Uterus (tissue), 4 donors: ENCODE measurements around the gene KRTAP22-1. TPM values are rescaled to one million over a fixed set of nuclear protein-coding genes. Genes with fewer than 3 reads are reported as not detected.

Experiments
- DNase-seq, 2 donors: peaks; one replicate each; pipeline ENCODE4 v3.0.0-alpha.2; 2019 to 2020
- H3K27ac ChIP-seq, 2 donors: fragments of 200-600 bp; sonication (generic); 1 replicate in 1 of 2; 2 replicates in 1 of 2; pipeline ENCODE4 v1.5.1; 2016 to 2018
- H3K27me3 ChIP-seq, 2 donors: fragments of 200-600 bp; sonication (generic); one replicate each; pipeline ENCODE4 v1.5.1; 2018 to 2019; ENCODE audit warnings: control low read depth in 1 of 2
- H3K36me3 ChIP-seq, 2 donors: fragments of 200-600 bp; sonication (generic); one replicate each; pipeline ENCODE4 v1.5.1; 2019; ENCODE audit warnings: control low read depth in 1 of 2
- H3K4me1 ChIP-seq, 2 donors: fragments of 200-600 bp; sonication (generic); one replicate each; pipeline ENCODE4 v1.5.1; 2018 to 2019; ENCODE audit warnings: control low read depth in 1 of 2
- H3K4me3 ChIP-seq, 2 donors: fragments of 200-600 bp; sonication (generic); 1 replicate in 1 of 2; 2 replicates in 1 of 2; pipeline ENCODE4 v1.5.1; 2018 to 2019; ENCODE audit warnings: mild to moderate bottlenecking in 1 of 2
- H3K9me3 ChIP-seq, 2 donors: fragments of 200-600 bp; sonication (generic); one replicate each; pipeline ENCODE4 v1.5.1; 2019; ENCODE audit warnings: control low read depth in 1 of 2
- POLR2A ChIP-seq, 2 donors: fragments of 450-650 bp; IDR thresholded peaks; one replicate each; pipeline ENCODE4 v1.6.1; 2016; ENCODE audit warnings: antibody characterized with exemption in 2 of 2, mild to moderate bottlenecking in 1 of 2, moderate library complexity in 1 of 2
- intact Hi-C: fragments of 100-400 bp; cut with DNase I; formaldehyde crosslinking; loops from one replicate; pipeline ENCODE4 v1.15.1; 2023; ENCODE audit warnings: low total_unique reads
- total RNA-seq, 4 donors: library from RNA; depleted of rRNA in 3 of 4; stranded (reverse); fragments of >200 nt in 3 of 4; gene quantifications; one replicate each; pipeline versions ENCODE4 v1.1.0 to v1.2.4, GENCODE V29; 2014 to 2023
- TF ChIP-seq, protein P1 (sequence below), 4 experiments: fragments of 200-600 bp in 2 of 4; fragments of 450-650 bp in 2 of 4; sonication (generic) in 2 of 4; IDR thresholded peaks; one replicate each; pipeline ENCODE4 v1.5.1; 2016 to 2019; ENCODE audit warnings: antibody characterized with exemption in 4 of 4, mild to moderate bottlenecking in 2 of 4, moderate library complexity in 1 of 4
- donor health status: DM: yes; HTN: yes; CAD: no.

Gene KRTAP22-1
- total RNA-seq, 4 donors from 2014 or later = not detected

DNA sequence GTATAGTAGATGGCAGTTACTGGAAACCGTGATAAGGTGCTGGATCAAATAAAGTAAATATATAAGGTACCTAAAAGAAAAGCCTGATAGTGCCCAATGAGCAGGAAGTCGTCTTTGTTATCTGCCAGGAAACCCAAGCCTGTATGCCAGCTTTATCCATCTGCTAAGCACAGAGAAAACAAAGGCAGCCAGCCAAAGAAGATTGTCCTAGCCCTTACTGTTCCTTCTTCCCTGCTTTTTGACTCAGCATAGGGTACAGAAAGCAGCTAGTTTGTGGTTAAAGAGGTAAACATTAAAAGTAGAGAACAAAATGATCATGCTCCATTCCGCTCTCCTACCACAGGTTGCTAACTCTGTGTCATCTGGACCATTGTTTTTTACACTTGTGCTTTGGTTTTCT, 20.8 kb upstream of the KRTAP22-1 start:
- intact Hi-C loops = no loop called here
- TF ChIP-seq POLR2A (IDR thresholded peaks at IDR 0.05) = no peak

DNA sequence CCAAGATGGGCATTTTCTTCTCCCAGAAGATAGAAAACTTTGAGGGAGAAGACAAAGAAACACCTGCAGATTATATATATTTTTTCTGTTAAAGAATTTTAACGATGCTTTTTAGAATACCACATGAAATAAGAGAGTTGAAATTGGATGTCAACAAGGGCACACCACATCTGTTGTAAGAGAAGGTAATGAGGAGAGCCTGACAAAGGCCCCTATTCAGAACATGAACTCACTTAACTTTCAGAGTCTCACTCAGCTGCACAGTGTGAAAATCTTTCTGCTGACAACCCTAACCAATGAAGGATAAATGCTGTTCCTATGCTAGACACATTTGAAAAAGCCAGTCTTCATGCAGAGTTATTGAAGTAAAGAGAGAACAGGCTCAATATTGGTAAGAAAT, 18.0 kb upstream of the KRTAP22-1 start:
- intact Hi-C loops = no loop called here
- no peaks in the 10 kb centered on the region for H3K36me3 ChIP-seq
- no peak for DNase-seq
- TF ChIP-seq POLR2A (IDR thresholded peaks at IDR 0.05) = no peak
- TF ChIP-seq, protein P1, sequence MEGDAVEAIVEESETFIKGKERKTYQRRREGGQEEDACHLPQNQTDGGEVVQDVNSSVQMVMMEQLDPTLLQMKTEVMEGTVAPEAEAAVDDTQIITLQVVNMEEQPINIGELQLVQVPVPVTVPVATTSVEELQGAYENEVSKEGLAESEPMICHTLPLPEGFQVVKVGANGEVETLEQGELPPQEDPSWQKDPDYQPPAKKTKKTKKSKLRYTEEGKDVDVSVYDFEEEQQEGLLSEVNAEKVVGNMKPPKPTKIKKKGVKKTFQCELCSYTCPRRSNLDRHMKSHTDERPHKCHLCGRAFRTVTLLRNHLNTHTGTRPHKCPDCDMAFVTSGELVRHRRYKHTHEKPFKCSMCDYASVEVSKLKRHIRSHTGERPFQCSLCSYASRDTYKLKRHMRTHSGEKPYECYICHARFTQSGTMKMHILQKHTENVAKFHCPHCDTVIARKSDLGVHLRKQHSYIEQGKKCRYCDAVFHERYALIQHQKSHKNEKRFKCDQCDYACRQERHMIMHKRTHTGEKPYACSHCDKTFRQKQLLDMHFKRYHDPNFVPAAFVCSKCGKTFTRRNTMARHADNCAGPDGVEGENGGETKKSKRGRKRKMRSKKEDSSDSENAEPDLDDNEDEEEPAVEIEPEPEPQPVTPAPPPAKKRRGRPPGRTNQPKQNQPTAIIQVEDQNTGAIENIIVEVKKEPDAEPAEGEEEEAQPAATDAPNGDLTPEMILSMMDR (IDR thresholded peaks at IDR 0.05) = no peak
- no peaks in the 10 kb centered on the region for H3K9me3 ChIP-seq
- no peak overlapping the region for H3K4me3 ChIP-seq
- no peak overlapping the region for H3K27ac ChIP-seq
- H3K27me3 ChIP-seq = no peaks in the 10 kb centered on the region
- H3K4me1 ChIP-seq = no peaks in the 10 kb centered on the region

More for the DNA sequence above, 20.8 kb upstream of the KRTAP22-1 start:
- Histone ChIP-seq H3K4me3 (no peak overlapping the region), H3K9me3 (no peaks in the 10 kb centered on the region), H3K36me3 (no peaks in the 10 kb centered on the region), H3K4me1 (no peaks in the 10 kb centered on the region), H3K27me3 (no peaks in the 10 kb centered on the region), H3K27ac (no peak overlapping the region)
- DNase-seq = no peak

DNA sequence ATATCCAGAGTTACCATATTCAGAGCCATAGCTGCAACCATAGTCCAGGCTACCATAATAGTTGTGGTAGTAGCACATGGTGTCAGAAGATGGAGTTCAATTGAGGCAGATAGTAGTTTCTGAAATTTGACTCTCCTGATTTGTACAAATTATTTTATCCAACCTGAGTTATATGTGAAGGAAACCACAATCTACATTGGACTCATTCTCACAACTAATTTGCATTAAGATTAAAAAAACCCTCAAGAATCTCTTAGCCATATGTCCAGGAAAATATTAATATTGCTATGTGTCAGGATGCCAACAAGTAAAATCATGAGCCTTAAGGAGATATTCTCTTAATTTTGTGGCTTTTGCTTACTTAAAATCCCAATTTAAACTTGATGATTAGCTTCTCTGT, 10.6 kb upstream of the KRTAP22-1 start, which contains the start of gene KRTAP22-2:
TSS of gene KRTAP22-2 (minus strand) at position 101 of the 400 bp plus-strand sequence.
- Histone ChIP-seq H3K27ac (no peak within 1 kb of the TSS), H3K4me3 (no peak within 1 kb of the TSS), H3K27me3 (no peaks in the 10 kb centered on the region), H3K36me3 (no peaks in the 10 kb centered on the region), H3K9me3 (no peaks in the 10 kb centered on the region), H3K4me1 (no peaks in the 10 kb centered on the region)
- TF ChIP-seq, protein P1 (IDR thresholded peaks at IDR 0.05) = no peak
- TF ChIP-seq POLR2A (IDR thresholded peaks at IDR 0.05) = no peak
- no peak for DNase-seq
- intact Hi-C loops = no loop called here

DNA sequence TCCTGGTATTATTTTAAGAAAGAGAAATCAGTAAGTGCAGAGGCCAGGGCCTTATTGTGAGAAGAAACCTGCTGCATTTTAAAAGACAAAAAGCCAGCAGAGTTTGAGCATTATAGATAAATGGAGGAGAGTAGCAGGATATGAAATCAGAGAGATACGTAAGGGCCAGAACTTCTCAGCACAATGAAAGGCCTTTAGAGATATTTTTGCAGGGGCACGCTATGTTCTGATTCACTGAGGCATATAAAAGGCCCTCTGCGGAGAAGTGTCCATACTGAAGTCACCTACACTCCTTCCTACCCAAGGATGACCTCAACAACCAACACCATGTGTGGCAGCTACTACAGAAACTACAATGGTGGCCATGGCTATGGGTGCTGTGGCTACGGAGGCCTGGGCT, 8.7 kb upstream of the KRTAP22-1 start, which contains the start of gene KRTAP6-3:
TSS of gene KRTAP6-3 (plus strand) at position 301 of the 400 bp plus-strand sequence. CDS start at position 307, 6 bp downstream.
- no peak for DNase-seq
- intact Hi-C loops = no loop called here
- no peaks in the 10 kb centered on the region for H3K36me3 ChIP-seq

DNA sequence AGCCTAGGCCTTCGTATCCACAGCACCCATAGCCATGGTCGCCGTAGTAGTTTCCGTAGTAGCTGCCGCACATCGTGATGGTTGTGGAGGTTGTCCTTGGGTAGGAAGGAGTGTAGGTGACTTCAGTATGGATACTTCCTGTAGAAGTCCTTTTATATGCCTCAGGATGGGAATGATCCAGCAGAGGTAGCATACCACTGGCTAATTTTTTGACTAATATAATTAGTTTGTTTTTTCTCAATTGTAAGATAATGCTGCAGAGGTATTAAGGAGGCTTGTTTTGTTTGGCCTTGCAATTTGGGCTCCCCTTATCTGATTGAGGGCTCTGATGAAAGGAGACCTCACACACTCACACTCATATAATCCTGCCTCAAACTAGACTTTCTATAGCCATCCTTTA, 2.1 kb upstream of the KRTAP22-1 start, which contains the start of gene KRTAP6-2:
TSS of gene KRTAP6-2 (minus strand) at position 101 of the 400 bp plus-strand sequence. CDS start at position 73, 28 bp downstream.
- Histone ChIP-seq H3K27me3 (no peaks in the 10 kb centered on the region), H3K27ac (no peak within 1 kb of the TSS), H3K9me3 (no peaks in the 10 kb centered on the region), H3K4me1 (no peaks in the 10 kb centered on the region), H3K4me3 (no peak within 1 kb of the TSS), H3K36me3 (no peaks in the 10 kb centered on the region)
- DNase-seq = no peak
- TF ChIP-seq, protein P1 (IDR thresholded peaks at IDR 0.05) = no peak
- TF ChIP-seq POLR2A (IDR thresholded peaks at IDR 0.05) = no peak
- intact Hi-C loops = no loop called here

More for the DNA sequence above, 8.7 kb upstream of the KRTAP22-1 start, which contains the start of gene KRTAP6-3:
- H3K4me3 ChIP-seq = no peak within 1 kb of the TSS
- no peak within 1 kb of the TSS for H3K27ac ChIP-seq
- no peaks in the 10 kb centered on the region for H3K4me1 ChIP-seq
- no peaks in the 10 kb centered on the region for H3K9me3 ChIP-seq
- no peaks in the 10 kb centered on the region for H3K27me3 ChIP-seq
- TF ChIP-seq, protein P1 (IDR thresholded peaks at IDR 0.05) = no peak
- TF ChIP-seq POLR2A (IDR thresholded peaks at IDR 0.05) = no peak
